Esophagus squamous epithelium (tissue), 4 donors: ENCODE measurements around the gene TNFRSF18.

Source experiments
- CTCF ChIP-seq, 6 experiments: fragments of 450-650 bp in 4 of 6; fragments of 200-600 bp in 2 of 6; sonication (generic) in 2 of 6; IDR thresholded peaks; one replicate each; pipeline ENCODE4 v1.5.1; 2016 to 2019; ENCODE audit warnings: antibody characterized with exemption in 6 of 6, mild to moderate bottlenecking in 4 of 6, moderate library complexity in 4 of 6
- POLR2A ChIP-seq, 4 donors: fragments of 450-650 bp; IDR thresholded peaks; one replicate each; pipeline ENCODE4 v1.6.1; 2017; ENCODE audit warnings: antibody characterized with exemption in 4 of 4, mild to moderate bottlenecking in 4 of 4, moderate library complexity in 3 of 4

- TF ChIP-seq CTCF (IDR thresholded peaks at IDR 0.05): no peak
- no peak for TF ChIP-seq POLR2A (IDR thresholded peaks at IDR 0.05)
These were observed 21.0 kb upstream of the TNFRSF18 start for GRCh38 chr1:1227386-1227785.
